Subcutaneous abdominal adipose tissue (tissue), 5 donors: ENCODE measurements around the gene JCHAIN.
"Not testable (repeated sequence)": the region's sequence is repeated elsewhere in the genome, so short reads cannot be mapped to it uniquely, and the experiment has no call there.

ENCODE experiments used
- H3K27ac ChIP-seq: one replicate; pipeline ENCODE4 v1.7.0; 2013; ENCODE audit warnings: low read depth, mild to moderate bottlenecking, inconsistent platforms, low read length, moderate library complexity
- H3K27me3 ChIP-seq, 5 donors: one replicate each; pipeline ENCODE4 v1.7.0; 2013; ENCODE audit warnings: low read length in 5 of 5, inconsistent platforms in 1 of 5; ENCODE audit not compliant: control insufficient read depth in 5 of 5, insufficient read depth in 4 of 5
- H3K36me3 ChIP-seq, 5 donors: one replicate each; pipeline ENCODE4 v1.7.0; 2013; ENCODE audit warnings: low read length in 5 of 5; ENCODE audit not compliant: control insufficient read depth in 5 of 5, insufficient read depth in 5 of 5
- H3K4me1 ChIP-seq, 5 donors: one replicate each; pipeline ENCODE4 v1.7.0; 2013; ENCODE audit warnings: low read length in 5 of 5, mild to moderate bottlenecking in 3 of 5, moderate library complexity in 1 of 5; ENCODE audit not compliant: control insufficient read depth in 5 of 5, insufficient read depth in 5 of 5
- H3K4me3 ChIP-seq, 5 donors: one replicate each; pipeline ENCODE4 v1.7.0; 2013; ENCODE audit warnings: low read length in 5 of 5, low read depth in 1 of 5
- H3K9ac ChIP-seq, 5 donors: one replicate each; pipeline ENCODE4 v1.7.0; 2013; ENCODE audit warnings: low read length in 5 of 5, mild to moderate bottlenecking in 4 of 5, moderate library complexity in 3 of 5
- H3K9me3 ChIP-seq, 5 donors: one replicate each; pipeline ENCODE4 v1.7.0; 2013; ENCODE audit warnings: low read length in 5 of 5; ENCODE audit not compliant: control insufficient read depth in 5 of 5
- donor health status: healthy.
- donor health status: healthy.
- donor health status: healthy.
- donor health status: healthy.
- donor health status: healthy.

The JCHAIN gene

DNA sequence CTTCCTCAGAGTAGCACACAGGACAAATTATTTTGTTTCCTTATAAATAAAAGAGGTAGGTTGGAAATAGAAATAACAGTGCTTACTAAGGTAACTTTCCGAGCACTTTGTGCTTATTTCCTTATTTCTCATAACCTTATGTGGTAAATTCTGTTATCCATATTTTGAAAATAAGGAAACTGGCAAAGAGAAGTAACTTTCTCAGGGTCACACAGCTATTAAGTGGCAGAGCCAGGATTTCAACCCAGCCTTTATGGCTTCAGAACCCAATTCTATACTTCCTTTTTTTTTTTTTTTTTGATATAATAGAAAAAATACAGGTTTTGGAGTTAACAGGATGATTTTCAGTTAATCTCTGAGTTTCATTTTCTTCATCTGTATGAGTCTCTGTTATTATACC, 25.4 kb upstream of the JCHAIN start:
- Histone ChIP-seq H3K27ac (no peak overlapping the region), H3K4me3 (no peak overlapping the region), H3K27me3 (no peaks in the 10 kb centered on the region)

GRCh38 chr4:70688795-70689231, 22.5 kb upstream of the JCHAIN start:
- peak overlapping the region; percentile 76 to 94 (median 91) for H3K9ac ChIP-seq
- H3K4me1 ChIP-seq: peaks cover 9 to 39% (median 28%) of the 10 kb centered on the region in 5 donors

More for the DNA sequence above, 25.4 kb upstream of the JCHAIN start:
- H3K9ac ChIP-seq: peak overlapping the region in 1 of 5 donors; percentile 28
- H3K4me1 ChIP-seq: peaks cover 9 to 39% (median 28%) of the 10 kb centered on the region in 5 donors
- peaks cover 0 to 5% (median 2%) of the 10 kb centered on the region in 5 donors for H3K36me3 ChIP-seq
- no peaks in the 10 kb centered on the region for H3K9me3 ChIP-seq

DNA sequence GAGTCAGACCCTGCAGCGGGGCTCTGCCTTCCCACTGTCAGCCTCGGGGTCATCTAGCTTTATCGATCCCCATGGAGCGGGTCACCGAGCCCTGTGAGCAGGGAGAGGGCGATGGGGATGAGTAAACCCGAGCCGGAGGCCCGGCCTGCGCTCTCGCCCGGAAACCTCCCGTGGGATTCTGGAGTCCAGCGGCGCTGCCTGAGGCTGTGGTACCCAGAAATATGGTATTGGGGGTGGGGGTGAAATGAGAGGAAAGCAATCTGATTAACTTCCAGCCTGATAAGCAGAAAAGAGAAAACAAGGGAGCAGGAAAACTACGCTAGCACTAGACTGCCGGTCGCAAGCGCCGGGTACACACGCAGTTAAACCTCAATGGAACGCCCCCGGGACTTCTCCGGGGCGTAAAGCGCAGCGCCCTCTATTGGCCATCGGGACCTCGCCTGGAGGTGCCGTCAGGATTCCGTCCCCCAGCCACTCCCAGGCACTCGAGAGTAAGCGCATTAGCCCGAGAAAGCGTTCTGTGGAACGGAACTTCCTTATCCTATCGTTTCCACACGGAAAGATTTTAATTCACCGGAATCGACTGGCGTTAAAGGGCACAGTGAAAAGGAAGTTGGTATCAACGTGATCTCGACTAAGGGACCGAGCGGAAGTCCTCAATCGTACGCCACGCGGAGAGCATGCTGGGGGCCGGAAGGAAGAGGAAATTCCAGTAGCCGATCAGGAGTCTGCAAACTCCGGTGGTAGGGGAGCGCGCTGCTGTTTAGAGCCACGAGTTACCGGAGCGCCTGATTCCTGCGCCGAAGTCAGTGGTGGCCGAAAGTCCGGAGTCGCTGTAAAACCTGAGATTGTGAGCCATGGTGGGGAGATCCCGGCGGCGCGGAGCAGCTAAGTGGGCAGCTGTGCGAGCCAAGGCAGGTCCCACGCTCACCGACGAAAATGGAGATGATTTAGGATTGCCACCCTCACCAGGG, 21.8 kb upstream of the JCHAIN start, which contains the start of gene UTP3:
UTP3 (plus strand) TSS at position 712 of the 974 bp plus-strand sequence; CDS start at position 858, 146 bp downstream.
- H3K27me3 ChIP-seq: no peaks in the 10 kb centered on the region
- peak within 1 kb of the TSS; percentile 76 to 96 (median 92) for H3K9ac ChIP-seq
- peak within 1 kb of the TSS; percentile 77 to 100 (median 97) for H3K4me3 ChIP-seq
- H3K4me1 ChIP-seq: peaks cover 9 to 39% (median 28%) of the 10 kb centered on the region in 5 donors
- peak within 1 kb of the TSS; percentile 96 for H3K27ac ChIP-seq
- H3K9me3 ChIP-seq: no peaks in the 10 kb centered on the region
- H3K36me3 ChIP-seq: peaks cover 0 to 5% (median 2%) of the 10 kb centered on the region in 5 donors

More at GRCh38 chr4:70688795-70689231, 22.5 kb upstream of the JCHAIN start:
- peak overlapping the region; percentile 77 to 100 (median 97) for H3K4me3 ChIP-seq
- peaks cover 0 to 5% (median 2%) of the 10 kb centered on the region in 5 donors for H3K36me3 ChIP-seq
- H3K27me3 ChIP-seq: no peaks in the 10 kb centered on the region
- H3K27ac ChIP-seq: peak overlapping the region; percentile 96
- no peaks in the 10 kb centered on the region for H3K9me3 ChIP-seq

GRCh38 chr4:70687392-70687791, 21.1 kb upstream of the JCHAIN start:
- Histone ChIP-seq H3K9me3 (no peaks in the 10 kb centered on the region), H3K36me3 (peaks cover 0 to 2% (median 0%) of the 10 kb centered on the region in 5 donors), H3K27ac (peak overlapping the region; percentile 96), H3K4me3 (peak overlapping the region; percentile 77 to 100 (median 97)), H3K4me1 (peaks cover 9 to 39% (median 28%) of the 10 kb centered on the region in 5 donors), H3K27me3 (no peaks in the 10 kb centered on the region), H3K9ac (peak overlapping the region; percentile 76 to 96 (median 92))

- not testable (repeated sequence) for H3K36me3 ChIP-seq, H3K27me3 ChIP-seq, H3K9ac ChIP-seq, H3K27ac ChIP-seq, H3K4me3 ChIP-seq, H3K4me1 ChIP-seq, H3K9me3 ChIP-seq
Measured at GRCh38 chr4:70682142-70682541, 15.8 kb upstream of the JCHAIN start.

GRCh38 chr4:70681704-70682103, 15.4 kb upstream of the JCHAIN start:
- Histone ChIP-seq H3K9me3 (no peaks in the 10 kb centered on the region), H3K4me3 (no peak overlapping the region), H3K4me1 (no peaks in the 10 kb centered on the region), H3K27ac (no peak overlapping the region), H3K9ac (no peak overlapping the region), H3K27me3 (no peaks in the 10 kb centered on the region), H3K36me3 (no peaks in the 10 kb centered on the region)

DNA sequence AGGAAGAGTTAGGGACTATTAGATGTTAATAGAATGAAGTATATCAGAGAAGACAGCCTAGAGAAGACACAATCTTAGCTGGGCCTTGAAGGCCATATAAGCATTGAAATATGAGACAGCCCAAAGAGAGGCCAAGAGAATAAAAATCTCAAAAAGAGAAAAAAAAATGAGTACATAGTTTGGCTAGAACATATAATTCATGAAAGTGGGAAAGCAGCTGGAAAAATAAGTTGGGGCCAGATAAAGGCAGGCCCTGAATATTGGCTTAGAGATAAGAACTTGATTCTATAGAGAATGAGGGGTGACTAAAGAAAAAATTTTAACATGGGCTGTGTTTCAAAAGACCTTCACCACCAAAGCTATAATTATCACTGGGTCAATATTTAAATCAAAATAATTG, 14.6 kb upstream of the JCHAIN start:
- H3K4me1 ChIP-seq: no peaks in the 10 kb centered on the region

DNA sequence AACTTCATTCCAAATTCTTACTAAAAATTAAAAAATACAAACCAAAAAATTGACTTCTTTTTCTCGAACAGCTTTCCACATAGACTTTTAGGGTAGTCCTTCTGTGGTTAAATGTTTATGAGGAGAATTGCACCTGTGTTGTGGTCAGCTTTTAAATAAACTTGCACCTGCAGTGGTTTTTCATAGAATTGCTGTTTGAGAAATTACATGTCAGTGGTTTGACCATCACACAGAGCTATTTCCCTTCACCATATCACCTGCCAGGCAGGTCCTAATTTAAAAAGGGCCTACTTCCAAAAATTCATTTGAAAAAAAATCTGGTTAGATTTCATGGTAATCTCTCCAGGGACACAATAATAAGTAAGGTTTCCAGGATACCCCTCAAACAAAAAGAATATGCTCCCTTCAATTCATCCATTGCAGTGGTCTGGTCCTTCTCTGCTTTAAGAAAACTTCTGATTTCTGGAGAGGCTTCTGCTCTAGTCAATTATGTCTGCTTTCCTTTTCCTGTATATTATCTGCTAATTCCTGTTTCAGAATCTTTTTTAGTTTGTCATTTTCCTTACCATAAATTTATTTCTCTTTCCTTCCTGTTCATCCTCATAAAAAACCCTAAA, 12.2 kb upstream of the JCHAIN start:
- H3K4me1 ChIP-seq: no peaks in the 10 kb centered on the region
- no peak overlapping the region for H3K27ac ChIP-seq
- H3K9me3 ChIP-seq: no peaks in the 10 kb centered on the region
- H3K9ac ChIP-seq: no peak overlapping the region
- H3K36me3 ChIP-seq: no peaks in the 10 kb centered on the region
- H3K27me3 ChIP-seq: no peaks in the 10 kb centered on the region
- no peak overlapping the region for H3K4me3 ChIP-seq

More for the DNA sequence above, 14.6 kb upstream of the JCHAIN start:
- Histone ChIP-seq H3K9me3 (no peaks in the 10 kb centered on the region), H3K4me3 (no peak overlapping the region), H3K36me3 (no peaks in the 10 kb centered on the region), H3K27ac (no peak overlapping the region), H3K9ac (no peak overlapping the region), H3K27me3 (no peaks in the 10 kb centered on the region)

DNA sequence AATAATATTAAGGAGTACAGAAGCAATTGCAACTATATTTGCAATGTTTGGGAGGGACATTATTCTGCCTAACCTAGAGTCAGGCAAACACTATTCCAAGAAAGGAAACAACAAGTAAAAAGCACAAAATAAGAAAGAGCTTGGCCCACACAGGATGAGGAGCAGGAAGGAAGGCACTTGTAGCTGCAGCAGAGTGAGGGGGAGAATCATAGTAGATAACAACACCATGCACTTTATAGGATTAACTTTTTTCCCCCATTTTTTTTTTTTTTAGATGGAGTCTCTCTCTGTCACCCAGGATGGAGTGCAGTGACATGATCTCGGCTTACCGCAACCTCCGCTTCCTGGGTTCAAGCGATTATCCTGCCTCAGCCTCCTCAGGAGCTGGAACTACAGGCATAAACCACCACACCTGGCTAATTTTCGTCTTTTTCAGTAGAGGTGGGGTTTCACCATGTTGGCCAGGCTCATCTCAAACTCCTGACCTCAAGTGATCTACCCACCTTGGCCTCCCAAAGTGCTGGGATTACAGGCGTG, 10.3 kb upstream of the JCHAIN start:
- Histone ChIP-seq H3K4me1 (no peaks in the 10 kb centered on the region), H3K27ac (no peak overlapping the region), H3K9ac (no peak overlapping the region), H3K9me3 (no peaks in the 10 kb centered on the region), H3K27me3 (no peaks in the 10 kb centered on the region), H3K36me3 (no peaks in the 10 kb centered on the region), H3K4me3 (no peak overlapping the region)
